Dedifferentiated amniotic fluid mesenchymal stem cell (primary cell): ENCODE data around the gene BEST2.
A peak's percentile ranks its signal among the peaks of the same experiment; 100 is the strongest.
"Not testable (repeated sequence)": the region's sequence is repeated elsewhere in the genome, so short reads cannot be mapped to it uniquely, and the experiment has no call there.

Experiments used
- DNase-seq: peaks from one replicate; pipeline ENCODE4 v3.0.0-alpha.2; 2016; ENCODE audit errors: extremely low spot score

BEST2 gene

DNA sequence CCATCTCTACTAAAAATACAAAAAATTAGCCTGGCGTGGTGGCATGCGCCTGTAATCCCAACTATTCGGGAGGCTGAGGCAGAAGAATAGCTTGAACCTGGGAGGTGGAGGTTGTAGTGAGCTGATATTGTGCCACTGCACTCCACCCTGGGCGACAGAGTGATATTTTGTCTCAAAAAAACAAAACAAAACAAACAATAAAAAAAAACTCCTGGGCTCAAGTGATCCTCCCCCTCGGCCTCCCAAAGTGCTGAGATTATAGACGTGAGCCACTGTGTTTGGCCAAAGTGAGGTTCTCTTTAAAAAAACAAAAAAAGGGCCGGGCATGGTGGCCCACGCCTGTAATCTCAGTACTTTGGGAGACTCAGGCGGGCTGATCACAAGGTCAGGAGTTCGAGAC, 35.9 kb downstream of the BEST2 start:
- DNase-seq, result no peak

DNA sequence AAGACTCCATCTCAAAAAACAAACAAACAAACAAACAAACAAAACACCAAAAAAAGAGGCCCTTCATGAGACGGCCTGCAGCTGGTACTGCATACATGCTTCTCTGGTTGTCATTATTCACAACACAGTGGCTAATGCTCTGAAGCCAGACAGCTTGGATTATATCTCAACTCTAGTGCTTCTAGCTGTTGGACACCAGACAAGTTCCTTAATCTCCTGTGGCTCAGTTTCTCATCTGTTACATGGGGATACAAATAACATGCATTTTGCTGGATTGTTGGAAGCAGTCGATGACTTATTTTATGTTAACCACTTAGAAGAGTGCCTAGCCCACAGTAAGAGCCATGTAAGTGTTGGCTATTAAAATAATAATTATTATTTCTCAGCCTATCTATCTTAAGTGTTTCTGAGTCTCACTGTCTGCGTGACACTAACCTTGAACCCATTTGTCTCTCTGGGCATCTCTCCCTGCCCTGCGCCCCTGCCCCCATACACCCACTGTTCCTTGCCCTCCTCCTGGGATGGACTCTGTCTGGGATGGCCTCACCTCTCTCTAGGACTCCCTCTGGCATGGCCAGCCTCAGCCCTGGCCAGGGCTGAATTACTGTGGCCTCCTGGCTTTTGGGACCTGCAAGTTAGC, 36.6 kb downstream of the BEST2 start:
- DNase-seq, result no peak

GRCh38 chr19:12788682-12789097, 37.1 kb downstream of the BEST2 start:
- DNase-seq, result no peak

- DNase-seq, result no peak
Observed at GRCh38 chr19:12789098-12789903, 37.7 kb downstream of the BEST2 start.

DNA sequence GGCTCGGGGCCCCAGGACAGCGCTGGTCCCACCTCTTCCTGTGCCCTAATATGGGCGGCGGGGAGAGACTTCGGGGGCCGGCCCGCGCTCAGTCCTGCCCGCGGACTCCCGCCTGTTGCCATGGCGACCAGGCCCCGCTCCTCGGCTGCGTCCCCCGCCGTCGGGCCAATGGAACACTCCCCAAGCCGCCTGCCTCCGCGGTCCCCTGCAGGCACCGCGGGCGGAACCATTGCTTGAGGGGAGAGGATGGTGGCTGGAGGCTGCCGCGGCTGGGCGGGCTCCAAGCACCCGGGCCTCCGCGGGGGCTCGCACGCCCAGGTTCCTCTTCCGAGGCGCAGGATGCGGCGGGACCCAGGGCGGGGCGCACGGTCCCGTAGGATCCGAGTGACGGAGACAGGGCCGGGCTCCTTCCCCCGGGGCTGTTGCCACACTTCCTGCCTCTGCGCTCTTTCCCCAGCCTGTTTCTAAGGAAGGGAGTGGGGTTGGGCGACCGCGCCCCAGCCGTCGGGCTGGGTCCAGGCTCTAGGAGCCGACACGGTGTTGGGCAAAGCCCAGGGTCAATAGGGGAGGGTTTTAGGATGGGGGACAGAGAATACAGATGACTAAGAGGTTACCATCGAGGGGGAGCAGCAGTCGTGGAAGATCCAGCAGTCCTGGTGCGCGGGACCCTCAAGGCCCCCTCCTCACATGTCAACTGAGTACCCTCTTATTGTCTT, 38.5 kb downstream of the BEST2 start:
- DNase-seq, result peak; percentile 88

- DNase-seq, result no peak
Observed at GRCh38 chr19:12790628-12791344, 39.2 kb downstream of the BEST2 start.

DNA sequence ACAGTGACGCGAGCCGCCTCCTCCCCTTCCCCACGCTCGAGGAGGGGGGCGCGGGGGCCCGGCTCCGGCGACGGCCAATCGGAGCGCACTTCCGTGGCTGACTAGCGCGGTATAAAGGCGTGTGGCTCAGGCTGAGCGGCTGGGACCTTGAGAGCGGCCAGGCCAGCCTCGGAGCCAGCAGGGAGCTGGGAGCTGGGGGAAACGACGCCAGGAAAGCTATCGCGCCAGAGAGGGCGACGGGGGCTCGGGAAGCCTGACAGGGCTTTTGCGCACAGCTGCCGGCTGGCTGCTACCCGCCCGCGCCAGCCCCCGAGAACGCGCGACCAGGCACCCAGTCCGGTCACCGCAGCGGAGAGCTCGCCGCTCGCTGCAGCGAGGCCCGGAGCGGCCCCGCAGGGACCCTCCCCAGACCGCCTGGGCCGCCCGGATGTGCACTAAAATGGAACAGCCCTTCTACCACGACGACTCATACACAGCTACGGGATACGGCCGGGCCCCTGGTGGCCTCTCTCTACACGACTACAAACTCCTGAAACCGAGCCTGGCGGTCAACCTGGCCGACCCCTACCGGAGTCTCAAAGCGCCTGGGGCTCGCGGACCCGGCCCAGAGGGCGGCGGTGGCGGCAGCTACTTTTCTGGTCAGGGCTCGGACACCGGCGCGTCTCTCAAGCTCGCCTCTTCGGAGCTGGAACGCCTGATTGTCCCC, 39.9 kb downstream of the BEST2 start, which contains the start of gene JUNB:
Gene JUNB (plus strand): TSS at position 142 of the 706 bp plus-strand sequence. CDS start 286 bp downstream, at position 428.
- DNase-seq, result peak; percentile 95

DNA sequence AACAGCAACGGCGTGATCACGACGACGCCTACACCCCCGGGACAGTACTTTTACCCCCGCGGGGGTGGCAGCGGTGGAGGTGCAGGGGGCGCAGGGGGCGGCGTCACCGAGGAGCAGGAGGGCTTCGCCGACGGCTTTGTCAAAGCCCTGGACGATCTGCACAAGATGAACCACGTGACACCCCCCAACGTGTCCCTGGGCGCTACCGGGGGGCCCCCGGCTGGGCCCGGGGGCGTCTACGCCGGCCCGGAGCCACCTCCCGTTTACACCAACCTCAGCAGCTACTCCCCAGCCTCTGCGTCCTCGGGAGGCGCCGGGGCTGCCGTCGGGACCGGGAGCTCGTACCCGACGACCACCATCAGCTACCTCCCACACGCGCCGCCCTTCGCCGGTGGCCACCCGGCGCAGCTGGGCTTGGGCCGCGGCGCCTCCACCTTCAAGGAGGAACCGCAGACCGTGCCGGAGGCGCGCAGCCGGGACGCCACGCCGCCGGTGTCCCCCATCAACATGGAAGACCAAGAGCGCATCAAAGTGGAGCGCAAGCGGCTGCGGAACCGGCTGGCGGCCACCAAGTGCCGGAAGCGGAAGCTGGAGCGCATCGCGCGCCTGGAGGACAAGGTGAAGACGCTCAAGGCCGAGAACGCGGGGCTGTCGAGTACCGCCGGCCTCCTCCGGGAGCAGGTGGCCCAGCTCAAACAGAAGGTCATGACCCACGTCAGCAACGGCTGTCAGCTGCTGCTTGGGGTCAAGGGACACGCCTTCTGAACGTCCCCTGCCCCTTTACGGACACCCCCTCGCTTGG, 40.7 kb downstream of the BEST2 start:
- no peak for DNase-seq

DNA sequence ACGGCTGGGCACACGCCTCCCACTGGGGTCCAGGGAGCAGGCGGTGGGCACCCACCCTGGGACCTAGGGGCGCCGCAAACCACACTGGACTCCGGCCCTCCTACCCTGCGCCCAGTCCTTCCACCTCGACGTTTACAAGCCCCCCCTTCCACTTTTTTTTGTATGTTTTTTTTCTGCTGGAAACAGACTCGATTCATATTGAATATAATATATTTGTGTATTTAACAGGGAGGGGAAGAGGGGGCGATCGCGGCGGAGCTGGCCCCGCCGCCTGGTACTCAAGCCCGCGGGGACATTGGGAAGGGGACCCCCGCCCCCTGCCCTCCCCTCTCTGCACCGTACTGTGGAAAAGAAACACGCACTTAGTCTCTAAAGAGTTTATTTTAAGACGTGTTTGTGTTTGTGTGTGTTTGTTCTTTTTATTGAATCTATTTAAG, 41.3 kb downstream of the BEST2 start:
- no peak for DNase-seq

- peak; percentile 89 for DNase-seq
Observed at GRCh38 chr19:12793290-12794195, 42.0 kb downstream of the BEST2 start.

DNA sequence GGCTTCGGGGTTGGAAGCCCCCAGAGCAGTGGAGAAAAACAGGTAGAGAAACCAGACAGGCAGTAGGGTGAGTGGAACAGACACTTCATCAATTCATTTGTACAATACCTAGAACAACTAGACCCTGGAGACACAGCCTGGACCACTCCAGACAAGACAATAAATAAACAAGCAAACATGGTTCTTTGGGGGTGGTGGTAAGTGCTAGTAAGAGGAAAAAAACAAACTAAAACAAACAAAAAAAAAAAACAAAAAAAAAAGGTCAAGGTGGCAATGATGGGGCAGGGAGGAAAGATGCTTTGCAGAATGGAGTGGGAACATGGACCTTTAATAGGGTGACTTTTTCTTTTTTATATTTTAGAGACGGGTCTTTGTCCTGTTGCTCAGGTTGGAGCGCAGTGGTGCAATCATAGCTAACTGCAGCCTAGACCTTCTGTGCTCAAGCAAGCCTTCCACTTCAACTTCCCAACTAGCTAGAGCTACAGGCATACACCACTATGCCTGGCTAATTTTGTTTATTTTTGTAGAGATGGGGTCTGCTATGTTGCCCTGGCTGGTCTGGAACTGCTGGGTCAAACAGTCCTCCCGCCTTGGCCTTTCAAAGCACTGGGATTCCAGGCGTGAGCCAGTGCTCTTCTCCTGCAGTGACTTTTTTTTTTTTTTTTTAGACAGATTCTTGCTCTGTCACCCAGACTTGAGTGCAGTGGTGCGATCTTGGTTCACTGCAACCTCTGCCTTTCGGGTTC, 42.8 kb downstream of the BEST2 start:
- DNase-seq, result no peak

- no peak for DNase-seq
Observed at GRCh38 chr19:12794971-12795381, 43.4 kb downstream of the BEST2 start.

GRCh38 chr19:12796146-12797071, 44.8 kb downstream of the BEST2 start:
- peak; percentile 77 for DNase-seq

DNA sequence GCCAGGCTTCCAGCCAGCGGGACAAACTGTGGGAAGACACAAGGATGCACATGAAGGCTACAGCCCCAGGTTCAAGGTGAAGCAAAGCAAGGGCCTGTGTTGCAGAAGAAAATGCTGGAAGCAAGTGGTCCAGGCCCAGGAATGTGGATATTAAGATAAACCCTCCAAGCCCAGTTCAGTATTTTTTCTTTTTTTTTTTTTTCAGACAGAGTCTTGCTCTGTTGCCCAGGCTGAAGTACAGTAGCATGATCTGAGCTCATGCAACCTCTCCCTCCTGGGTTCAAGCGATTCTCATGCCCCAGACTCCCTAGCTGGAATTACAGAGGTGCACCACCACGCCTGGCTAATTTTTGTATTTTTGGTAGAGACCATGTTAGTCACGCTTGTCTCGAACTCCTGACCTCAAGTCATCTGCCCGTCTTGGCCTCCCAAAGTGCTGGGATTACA, 45.6 kb downstream of the BEST2 start:
- DNase-seq, result no peak

DNA sequence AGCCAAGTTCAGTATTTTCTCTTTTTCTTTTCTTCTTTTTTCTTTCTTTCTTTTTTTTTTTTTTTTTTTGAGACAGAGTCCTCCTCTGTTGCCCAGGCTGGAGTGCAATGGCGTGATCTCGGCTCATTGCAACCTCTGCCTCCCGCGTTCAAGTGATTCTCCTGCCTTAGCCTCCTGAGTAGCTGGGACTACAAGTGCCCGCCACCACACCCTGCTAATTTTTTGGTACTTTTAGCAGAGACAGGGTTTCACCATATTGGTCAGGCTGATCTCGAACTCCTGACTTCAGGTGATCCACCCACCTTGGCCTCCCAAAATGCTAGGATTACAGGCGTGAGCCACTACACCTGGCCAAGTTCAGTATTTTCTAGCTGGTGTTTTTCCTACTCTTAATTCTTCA, 46.0 kb downstream of the BEST2 start:
- DNase-seq, result not testable (repeated sequence)

- DNase-seq, result no peak
Observed at GRCh38 chr19:12799742-12800465, 48.3 kb downstream of the BEST2 start.

GRCh38 chr19:12800466-12800770, 48.8 kb downstream of the BEST2 start:
- no peak for DNase-seq
